HepG2 (cell line): ENCODE measurements around the gene AKR7A3. TPM values are rescaled to one million over a fixed set of nuclear protein-coding genes. Genes with fewer than 3 reads are reported as not detected.

ENCODE experiments used
- ATAC-seq: fragments of 200-7000 bp; cut with Tn5 transposase; 3 replicates; pipeline ENCODE4 v1.9.1; 2020; ENCODE audit warnings: mild to moderate bottlenecking, moderate library complexity
- BruUV-seq: library from RNA; stranded (reverse); fragments of 400-500 nt; replicated peaks from 2 replicates; lab custom pipeline; 2021; lab: Mats Ljungman, UMichigan
- CTCF ChIA-PET: fragments of 300-600 bp; formaldehyde crosslinking; extraction: SDS; loops from one replicate; lab custom pipeline; 2021; ENCODE audit warnings: low total read pairs, inconsistent platforms, low intra/inter-chr PET ratio; lab: Yijun Ruan, JAX
- POLR2A ChIA-PET: fragments of 350-600 bp; sonication (Branson Sonifier 250); formaldehyde crosslinking; loops from one replicate; lab custom pipeline; 2020; ENCODE audit warnings: antibody characterized with exemption, inconsistent platforms; lab: Yijun Ruan, JAX
- DNase-seq: peaks from one replicate; pipeline ENCODE4 v3.0.0-alpha.2; 2015; ENCODE audit warnings: low spot score
- FAIRE-seq: peaks from 3 replicates; lab custom pipeline; 2011; peaks lifted over from hg19 to GRCh38; lab: Jason Lieb, UNC
- H2AFZ ChIP-seq: one replicate; pipeline ENCODE4 v1.6.1; 2011; ENCODE audit warnings: low read length, inconsistent platforms
- H3K27ac ChIP-seq: fragments of 300-600 bp; 3 replicates; pipeline ENCODE4 v1.8.0; 2011; ENCODE audit warnings: mixed run types, mild to moderate bottlenecking, mixed read lengths, low read length, inconsistent platforms; ENCODE audit not compliant: insufficient read depth; ENCODE audit errors: extremely low read length
- H3K27me3 ChIP-seq, 2 experiments: fragments of 200-600 bp in 1 of 2; 2 replicates in 1 of 2; 3 replicates in 1 of 2; pipeline versions ENCODE4 v1.6.0 to v1.8.0; 2011; ENCODE audit warnings: low read length in 2 of 2, mild to moderate bottlenecking in 2 of 2, moderate library complexity in 2 of 2, inconsistent platforms in 1 of 2; ENCODE audit not compliant: insufficient read depth in 2 of 2, control insufficient read depth in 1 of 2
- H3K36me3 ChIP-seq, 2 experiments: fragments of 200-600 bp in 1 of 2; replicated peaks in 1 of 2; 2 replicates in 1 of 2; 3 replicates in 1 of 2; pipeline versions ENCODE4 v1.5.1 to v1.8.0; 2011; ENCODE audit warnings: low read length in 2 of 2, inconsistent platforms in 1 of 2; ENCODE audit not compliant: insufficient read depth in 2 of 2, control insufficient read depth in 1 of 2
- H3K4me1 ChIP-seq: 2 replicates; pipeline ENCODE4 v1.5.1; 2012; ENCODE audit warnings: low read length, inconsistent platforms; ENCODE audit not compliant: insufficient read depth
- H3K4me2 ChIP-seq: 2 replicates; pipeline ENCODE4 v1.6.0; 2011; ENCODE audit warnings: low read depth, low read length, inconsistent platforms
- H3K4me3 ChIP-seq, 3 experiments: fragments of 200-600 bp in 1 of 3; sonication (generic), shearing (Covaris generic) in 1 of 3; replicated peaks in 1 of 3; 2 replicates each; pipeline ENCODE4 v1.5.1; 2011 to 2016; ENCODE audit warnings: low read length in 3 of 3, inconsistent platforms in 2 of 3, low read depth in 2 of 3, mild to moderate bottlenecking in 2 of 3, control low read depth in 1 of 3, mixed read lengths in 1 of 3; ENCODE audit not compliant: insufficient read depth in 1 of 3
- H3K79me2 ChIP-seq: one replicate; pipeline ENCODE4 v1.6.1; 2011; ENCODE audit warnings: low read length, inconsistent platforms; ENCODE audit not compliant: insufficient read depth
- H3K9ac ChIP-seq: 2 replicates; pipeline ENCODE4 v1.6.0; 2011; ENCODE audit warnings: mild to moderate bottlenecking, low read depth, low read length, inconsistent platforms; ENCODE audit not compliant: insufficient read depth
- H3K9me3 ChIP-seq: 2 replicates; pipeline ENCODE4 v1.5.1; 2012; ENCODE audit warnings: mild to moderate bottlenecking, low read length
- H4K20me1 ChIP-seq: 2 replicates; pipeline ENCODE4 v1.6.0; 2011; ENCODE audit warnings: inconsistent platforms, mild to moderate bottlenecking, low read length, moderate library complexity; ENCODE audit not compliant: insufficient read depth
- CHCHD3 ChIP-seq: sonication (generic); formaldehyde crosslinking; IDR thresholded peaks from 2 replicates; pipeline ENCODE4 v1.8.0; 2022; ENCODE audit warnings: mild to moderate bottlenecking, missing genetic modification reagents, moderate library complexity
- ETV5 ChIP-seq: IDR thresholded peaks from 2 replicates; pipeline ENCODE4 v1.6.1; 2018; ENCODE audit warnings: missing biosample characterization, missing genetic modification reagents, inconsistent platforms, borderline replicate concordance
- JUNB ChIP-seq: sonication (generic); formaldehyde crosslinking; IDR thresholded peaks from 2 replicates; pipeline ENCODE4 v1.8.0; 2022; ENCODE audit warnings: missing genetic modification reagents, mild to moderate bottlenecking, borderline replicate concordance
- MAZ ChIP-seq, 2 experiments: sonication (generic) in 1 of 2; formaldehyde crosslinking in 1 of 2; IDR thresholded peaks; 2 replicates each; pipeline versions ENCODE4 v1.5.0 to v1.6.1; 2012 to 2020; ENCODE audit warnings: low read depth in 2 of 2, mild to moderate bottlenecking in 2 of 2, borderline replicate concordance in 1 of 2, improper control_type of control experiment in 1 of 2, low read length in 1 of 2, missing genetic modification reagents in 1 of 2, moderate library complexity in 1 of 2
- MED8 ChIP-seq: sonication (generic); formaldehyde crosslinking; IDR thresholded peaks from 2 replicates; pipeline ENCODE4 v1.8.1; 2023; ENCODE audit warnings: mild to moderate bottlenecking, missing genetic modification reagents; ENCODE audit not compliant: insufficient replicate concordance
- MTF1 ChIP-seq: sonication (generic); formaldehyde crosslinking; IDR thresholded peaks from 2 replicates; pipeline ENCODE4 v1.5.0; 2020; ENCODE audit warnings: missing genetic modification reagents
- PHF21A ChIP-seq: sonication (generic); formaldehyde crosslinking; IDR thresholded peaks from 2 replicates; pipeline ENCODE4 v1.5.0; 2020; ENCODE audit warnings: mild to moderate bottlenecking, missing genetic modification reagents
- ZNF713 ChIP-seq: sonication (generic); formaldehyde crosslinking; IDR thresholded peaks from 2 replicates; pipeline ENCODE4 v1.4.0; 2020; ENCODE audit warnings: mild to moderate bottlenecking, missing genetic modification reagents
- ZNF792 ChIP-seq: IDR thresholded peaks from 2 replicates; pipeline ENCODE4 v1.6.1; 2016
- WGBS: methylation state at CpG from one replicate; pipeline ENCODE4 v1.1.6; 2017; ENCODE audit warnings: low lambda C conversion rate; 5-methylcytosine and 5-hydroxymethylcytosine counted together
- in situ Hi-C: cut with HindIII; loops from 2 replicates; pipeline ENCODE4 v1.10.0; 2017; ENCODE audit warnings: low pct_unique_long_range_greater_than_20kb; ENCODE audit not compliant: extremely low pct_ligation_motif_present
- intact Hi-C: fragments of 100-400 bp; cut with micrococcal nuclease; formaldehyde crosslinking; loops from one replicate; pipeline ENCODE4 v1.10.0; 2022; ENCODE audit not compliant: unreplicated experiment
- polyA plus RNA-seq, 8 experiments: library from polyadenylated mRNA; depleted of rRNA in 3 of 8; stranded (reverse) in 7 of 8; unstranded in 1 of 8; fragments of >200 nt; fragmentation: Illumina TruSeq in 4 of 8; extraction: Trizol in 4 of 8; gene quantifications; 2 replicates each; pipeline versions ENCODE4 v1.2.1 to v1.2.3, GENCODE V29; 2011 to 2016; ENCODE audit warnings: low read depth in 4 of 8, missing spikeins in 1 of 8, mixed read lengths in 1 of 8; ENCODE audit not compliant: insufficient read depth in 1 of 8
- total RNA-seq, 5 experiments: library from RNA; depleted of rRNA; stranded (reverse); fragments of >200 nt; fragmentation: Illumina TruSeq; extraction: Trizol; gene quantifications; 2 replicates each; pipeline ENCODE4 v1.2.3, GENCODE V29; 2016; ENCODE audit warnings: low read depth in 1 of 5
- TF ChIP-seq, protein P1 (sequence below): sonication (generic); formaldehyde crosslinking; IDR thresholded peaks from 2 replicates; pipeline ENCODE4 v1.8.1; 2023; ENCODE audit warnings: mild to moderate bottlenecking, inconsistent platforms, moderate library complexity, missing genetic modification reagents, borderline replicate concordance
- TF ChIP-seq, protein P2 (sequence below): sonication (generic); formaldehyde crosslinking; IDR thresholded peaks from 2 replicates; pipeline ENCODE4 v1.4.0; 2020; ENCODE audit warnings: missing genetic modification reagents
- TF ChIP-seq, protein P3 (sequence below): sonication (generic); formaldehyde crosslinking; IDR thresholded peaks from 2 replicates; pipeline ENCODE4 v1.5.1; 2020; ENCODE audit warnings: missing genetic modification reagents, mild to moderate bottlenecking, borderline replicate concordance

AKR7A3 gene
- total and polyA plus RNA-seq, 2 of the 13 experiments (the other 11 are each of a cell fraction or from before 2014, with no cell fraction given) = 0.58 to 1.00 TPM

DNA sequence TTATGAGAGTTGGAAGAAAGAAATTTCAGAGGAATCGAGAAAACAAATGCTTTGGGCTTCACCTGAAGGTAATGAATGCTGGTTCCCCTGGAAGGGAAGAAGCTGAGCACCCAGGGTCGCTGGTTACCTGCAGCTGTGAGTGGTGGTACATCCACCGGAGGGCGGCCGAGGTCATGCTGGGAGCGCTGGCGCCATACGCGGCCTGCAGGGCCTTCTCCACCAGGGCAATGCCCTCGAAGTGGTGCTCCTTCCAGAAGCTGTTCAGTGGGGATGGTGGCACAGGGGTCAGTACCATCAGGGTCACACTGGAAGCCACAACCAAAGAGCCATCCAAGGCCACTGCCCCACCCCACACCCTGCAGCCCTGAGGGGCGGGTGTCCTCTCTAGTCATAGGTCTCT, 20.1 kb downstream of the AKR7A3 start:
- in situ Hi-C loops (no loop called here), intact Hi-C loops (no loop called here)
- Histone ChIP-seq H3K36me3 (no peaks in the 10 kb centered on the region), H4K20me1 (no peaks in the 10 kb centered on the region), H3K27me3 (no peaks in the 10 kb centered on the region), H3K9ac (no peak overlapping the region), H3K4me1 (peaks cover 41% of the 10 kb centered on the region), H3K4me3 (no peak overlapping the region), H3K9me3 (no peaks in the 10 kb centered on the region), H3K4me2 (no peak overlapping the region), H3K79me2 (no peaks in the 10 kb centered on the region), H3K27ac (no peak overlapping the region), H2AFZ (no peak overlapping the region)
- no peak for ATAC-seq
- BruUV-seq = no TSS peak
- POLR2A ChIA-PET = interaction anchor here (0.6 to 0.7 kb wide), 2 partner anchors 43 to 1829 kb away, joined by 4 read pairs; partner anchors contain the start of gene RCC2
- no peak for DNase-seq
- FAIRE-seq = no peak
- TF ChIP-seq, protein P1, sequence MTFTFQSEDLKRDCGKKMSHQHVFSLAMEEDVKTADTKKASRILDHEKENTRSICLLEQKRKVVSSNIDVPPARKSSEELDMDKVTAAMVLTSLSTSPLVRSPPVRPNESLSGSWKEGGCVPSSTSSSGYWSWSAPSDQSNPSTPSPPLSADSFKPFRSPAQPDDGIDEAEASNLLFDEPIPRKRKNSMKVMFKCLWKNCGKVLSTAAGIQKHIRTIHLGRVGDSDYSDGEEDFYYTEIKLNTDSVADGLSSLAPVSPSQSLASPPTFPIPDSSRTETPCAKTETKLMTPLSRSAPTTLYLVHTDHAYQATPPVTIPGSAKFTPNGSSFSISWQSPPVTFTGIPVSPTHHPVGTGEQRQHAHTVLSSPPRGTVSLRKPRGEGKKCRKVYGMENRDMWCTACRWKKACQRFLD (CRISPR knock-in tag) = no peak
- TF ChIP-seq, protein P2, sequence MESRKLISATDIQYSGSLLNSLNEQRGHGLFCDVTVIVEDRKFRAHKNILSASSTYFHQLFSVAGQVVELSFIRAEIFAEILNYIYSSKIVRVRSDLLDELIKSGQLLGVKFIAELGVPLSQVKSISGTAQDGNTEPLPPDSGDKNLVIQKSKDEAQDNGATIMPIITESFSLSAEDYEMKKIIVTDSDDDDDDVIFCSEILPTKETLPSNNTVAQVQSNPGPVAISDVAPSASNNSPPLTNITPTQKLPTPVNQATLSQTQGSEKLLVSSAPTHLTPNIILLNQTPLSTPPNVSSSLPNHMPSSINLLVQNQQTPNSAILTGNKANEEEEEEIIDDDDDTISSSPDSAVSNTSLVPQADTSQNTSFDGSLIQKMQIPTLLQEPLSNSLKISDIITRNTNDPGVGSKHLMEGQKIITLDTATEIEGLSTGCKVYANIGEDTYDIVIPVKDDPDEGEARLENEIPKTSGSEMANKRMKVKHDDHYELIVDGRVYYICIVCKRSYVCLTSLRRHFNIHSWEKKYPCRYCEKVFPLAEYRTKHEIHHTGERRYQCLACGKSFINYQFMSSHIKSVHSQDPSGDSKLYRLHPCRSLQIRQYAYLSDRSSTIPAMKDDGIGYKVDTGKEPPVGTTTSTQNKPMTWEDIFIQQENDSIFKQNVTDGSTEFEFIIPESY = peak; percentile 51; the same call in 1 of the 2 replicates
- 91% methylated on average over 2 of the region's 11 CpGs for WGBS
- CTCF ChIA-PET = no interaction called here

DNA sequence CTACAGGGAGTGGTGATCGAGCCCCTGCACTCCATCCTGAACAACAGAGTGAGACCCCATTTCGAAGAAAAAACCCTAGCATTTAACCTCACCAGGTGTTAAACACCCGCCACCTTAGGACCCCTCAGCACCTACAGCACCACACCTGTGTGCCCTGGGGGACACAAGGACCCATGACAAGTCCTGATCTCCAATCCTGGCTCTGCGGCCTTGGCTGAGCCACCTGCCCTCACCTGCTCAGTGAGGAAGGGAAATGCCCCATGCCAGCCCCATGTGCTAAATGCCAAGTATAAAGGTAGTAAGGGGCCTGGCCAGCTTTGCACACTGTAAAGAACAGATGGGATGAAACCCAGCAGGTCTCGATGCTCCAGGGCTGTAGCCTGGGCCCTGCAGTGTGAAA, 25.8 kb downstream of the AKR7A3 start:
- Histone ChIP-seq H3K9ac (no peak overlapping the region), H3K4me2 (no peak overlapping the region), H4K20me1 (no peaks in the 10 kb centered on the region), H3K9me3 (no peaks in the 10 kb centered on the region), H3K27me3 (no peaks in the 10 kb centered on the region; a peak in 1 of 5 replicates), H3K79me2 (no peaks in the 10 kb centered on the region), H3K4me3 (no peak overlapping the region), H3K27ac (no peak overlapping the region), H3K4me1 (peaks cover 11% of the 10 kb centered on the region; the same call in 1 of the 2 replicates), H2AFZ (no peak overlapping the region), H3K36me3 (peaks cover 12 to 27% of the 10 kb centered on the region in 2 experiments)
- ATAC-seq (peak; percentile 12; the same call in 2 of the 3 replicates), FAIRE-seq (no peak), DNase-seq (no peak)
- in situ Hi-C loops (no loop called here), intact Hi-C loops (no loop called here)
- WGBS = 93% methylated on average over 3 of the region's 5 CpGs
- no TSS peak for BruUV-seq
- POLR2A ChIA-PET = interaction anchor here (1.1 to 3.7 kb wide), 2 partner anchors 11 to 48 kb away, joined by 3 to 14 read pairs; partner anchors contain the start of genes EMC1 and MRTO4
- CTCF ChIA-PET = no interaction called here
- TF ChIP-seq MAZ (IDR thresholded peaks at IDR 0.05; ENCODE audit: borderline replicate concordance, low read depth, low read length) (no peak), MAZ (CRISPR knock-in tag; IDR thresholded peaks at IDR 0.05; ENCODE audit: low read depth) (no peak), ZNF792 (CRISPR knock-in tag) (no peak), ZNF713 (no peak), ETV5 (CRISPR knock-in tag) (no peak), PHF21A (CRISPR knock-in tag) (no peak), MTF1 (CRISPR knock-in tag) (no peak), JUNB (CRISPR knock-in tag) (no peak), MED8 (no peak), CHCHD3 (CRISPR knock-in tag) (no peak)
- TF ChIP-seq, protein P3, sequence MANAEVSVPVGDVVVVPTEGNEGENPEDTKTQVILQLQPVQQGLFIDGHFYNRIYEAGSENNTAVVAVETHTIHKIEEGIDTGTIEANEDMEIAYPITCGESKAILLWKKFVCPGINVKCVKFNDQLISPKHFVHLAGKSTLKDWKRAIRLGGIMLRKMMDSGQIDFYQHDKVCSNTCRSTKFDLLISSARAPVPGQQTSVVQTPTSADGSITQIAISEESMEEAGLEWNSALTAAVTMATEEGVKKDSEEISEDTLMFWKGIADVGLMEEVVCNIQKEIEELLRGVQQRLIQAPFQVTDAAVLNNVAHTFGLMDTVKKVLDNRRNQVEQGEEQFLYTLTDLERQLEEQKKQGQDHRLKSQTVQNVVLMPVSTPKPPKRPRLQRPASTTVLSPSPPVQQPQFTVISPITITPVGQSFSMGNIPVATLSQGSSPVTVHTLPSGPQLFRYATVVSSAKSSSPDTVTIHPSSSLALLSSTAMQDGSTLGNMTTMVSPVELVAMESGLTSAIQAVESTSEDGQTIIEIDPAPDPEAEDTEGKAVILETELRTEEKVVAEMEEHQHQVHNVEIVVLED (CRISPR knock-in tag) = no peak
